ENCODE results near the gene RXFP2.

The RXFP2 gene, protein sequence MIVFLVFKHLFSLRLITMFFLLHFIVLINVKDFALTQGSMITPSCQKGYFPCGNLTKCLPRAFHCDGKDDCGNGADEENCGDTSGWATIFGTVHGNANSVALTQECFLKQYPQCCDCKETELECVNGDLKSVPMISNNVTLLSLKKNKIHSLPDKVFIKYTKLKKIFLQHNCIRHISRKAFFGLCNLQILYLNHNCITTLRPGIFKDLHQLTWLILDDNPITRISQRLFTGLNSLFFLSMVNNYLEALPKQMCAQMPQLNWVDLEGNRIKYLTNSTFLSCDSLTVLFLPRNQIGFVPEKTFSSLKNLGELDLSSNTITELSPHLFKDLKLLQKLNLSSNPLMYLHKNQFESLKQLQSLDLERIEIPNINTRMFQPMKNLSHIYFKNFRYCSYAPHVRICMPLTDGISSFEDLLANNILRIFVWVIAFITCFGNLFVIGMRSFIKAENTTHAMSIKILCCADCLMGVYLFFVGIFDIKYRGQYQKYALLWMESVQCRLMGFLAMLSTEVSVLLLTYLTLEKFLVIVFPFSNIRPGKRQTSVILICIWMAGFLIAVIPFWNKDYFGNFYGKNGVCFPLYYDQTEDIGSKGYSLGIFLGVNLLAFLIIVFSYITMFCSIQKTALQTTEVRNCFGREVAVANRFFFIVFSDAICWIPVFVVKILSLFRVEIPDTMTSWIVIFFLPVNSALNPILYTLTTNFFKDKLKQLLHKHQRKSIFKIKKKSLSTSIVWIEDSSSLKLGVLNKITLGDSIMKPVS

GRCh38 chr13:31739226-31739625 lies at the start of gene RXFP2:
RXFP2 (plus strand) TSS chr13:31739526; CDS start chr13:31739613, 87 bp downstream.
- no peak for DNase-seq

- no peak for DNase-seq
Observed at GRCh38 chr13:31697290-31697689, 42.0 kb upstream of the RXFP2 start.

- DNase-seq = no peak
Observed at GRCh38 chr13:31699650-31700049, 39.7 kb upstream of the RXFP2 start.

DNA sequence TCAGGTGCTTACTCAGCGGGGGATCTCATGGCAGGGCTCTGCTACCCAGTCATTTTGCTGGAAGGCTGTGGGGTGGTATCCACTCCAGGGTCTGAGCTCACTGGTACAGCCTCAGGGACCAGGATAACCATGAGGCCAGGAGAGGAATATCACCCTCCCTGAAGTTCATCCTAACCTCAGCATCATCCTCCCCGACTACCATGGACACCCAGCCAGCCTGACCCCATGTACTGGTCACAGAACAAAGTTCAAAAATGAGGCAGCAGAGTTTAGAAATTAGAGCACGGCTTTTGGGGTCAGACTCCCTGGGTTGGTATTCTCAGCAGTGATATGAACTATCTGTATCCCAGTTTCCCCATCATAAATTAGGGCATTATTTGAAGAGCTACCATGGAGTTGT lies 35.5 kb upstream of the RXFP2 start:
- no peak for DNase-seq

- no peak for DNase-seq
Observed at GRCh38 chr13:31706105-31706504, 33.2 kb upstream of the RXFP2 start.

DNA sequence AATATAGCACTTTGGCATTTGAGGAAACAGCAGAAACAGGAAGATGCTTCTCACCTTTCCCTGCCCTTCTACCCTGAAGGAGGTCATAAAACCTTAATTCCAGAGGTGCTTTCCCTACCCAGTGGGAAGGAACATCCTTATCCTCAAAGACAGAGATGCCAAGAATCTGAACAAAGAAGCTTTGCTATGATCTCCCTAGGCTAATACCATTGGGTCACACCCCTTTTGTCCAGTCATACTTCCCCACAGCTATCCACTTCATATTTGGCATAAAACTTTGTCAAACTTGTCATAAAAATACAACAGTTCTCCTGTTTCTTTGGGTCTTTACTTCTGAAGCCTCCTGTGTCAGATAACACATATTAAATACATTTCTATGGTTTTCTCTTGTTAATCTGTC lies 21.7 kb upstream of the RXFP2 start:
- no peak for DNase-seq

DNA sequence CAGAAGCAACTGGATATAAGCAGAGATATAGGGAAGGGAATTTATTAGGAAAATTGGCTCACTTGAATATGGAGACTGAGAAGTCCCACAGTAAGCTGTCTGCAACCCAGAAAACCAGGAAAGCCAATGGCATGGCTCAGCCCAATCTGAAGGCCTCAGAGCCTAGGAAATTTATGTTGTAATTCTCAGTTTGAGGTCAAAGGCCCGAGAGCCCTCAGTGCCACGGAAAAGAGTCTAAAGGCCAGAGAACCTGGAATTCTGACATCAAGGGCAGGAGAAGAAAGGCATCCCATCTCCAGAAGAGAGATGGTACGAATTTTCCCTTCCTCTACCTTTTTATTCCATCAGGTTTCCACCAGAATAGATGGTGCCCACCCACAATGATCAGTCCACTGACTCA lies 20.1 kb upstream of the RXFP2 start:
- no peak for DNase-seq

DNA sequence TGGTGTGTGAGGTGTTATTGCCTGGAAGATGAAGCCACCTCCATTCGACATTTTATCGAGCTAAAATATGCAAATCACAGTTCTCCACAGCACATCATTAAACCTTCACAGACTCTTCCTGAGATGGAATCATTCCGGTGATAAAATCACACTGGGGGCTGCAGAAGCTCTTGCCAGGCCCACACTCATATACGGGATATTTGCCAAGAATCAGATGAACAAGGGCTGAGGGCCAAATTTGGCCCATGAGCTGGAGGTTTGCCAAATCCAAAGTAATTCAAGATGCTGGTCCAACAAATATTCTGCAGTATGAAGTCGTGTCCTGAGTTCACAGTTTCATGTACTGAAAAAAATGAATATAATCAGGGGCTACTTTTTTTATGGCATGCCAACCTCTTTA lies 16.7 kb upstream of the RXFP2 start:
- DNase-seq = no peak

- DNase-seq = no peak
Observed at GRCh38 chr13:31725841-31726240, 13.5 kb upstream of the RXFP2 start.

DNA sequence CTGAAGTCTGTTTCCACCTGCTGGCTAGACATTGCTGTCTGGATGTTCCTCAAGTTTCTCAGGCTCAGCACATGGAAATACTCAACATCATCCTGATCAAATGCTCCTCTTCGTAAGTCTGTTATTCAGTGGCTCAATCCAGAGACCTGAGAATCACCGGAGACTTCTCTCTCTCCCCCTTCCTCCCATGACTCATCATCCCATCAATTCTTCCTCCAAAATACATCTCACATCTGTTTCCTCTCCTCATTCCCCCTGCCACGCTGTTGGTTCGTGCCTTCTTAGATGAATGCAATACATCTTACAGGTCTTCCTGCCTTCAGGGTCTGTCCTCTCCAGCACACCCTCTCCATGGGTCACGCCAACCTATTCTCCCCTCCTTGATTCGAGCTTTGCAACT lies 7.4 kb upstream of the RXFP2 start:
- no peak for DNase-seq

GRCh38 chr13:31733066-31733465 lies 6.3 kb upstream of the RXFP2 start:
- DNase-seq = no peak

DNA sequence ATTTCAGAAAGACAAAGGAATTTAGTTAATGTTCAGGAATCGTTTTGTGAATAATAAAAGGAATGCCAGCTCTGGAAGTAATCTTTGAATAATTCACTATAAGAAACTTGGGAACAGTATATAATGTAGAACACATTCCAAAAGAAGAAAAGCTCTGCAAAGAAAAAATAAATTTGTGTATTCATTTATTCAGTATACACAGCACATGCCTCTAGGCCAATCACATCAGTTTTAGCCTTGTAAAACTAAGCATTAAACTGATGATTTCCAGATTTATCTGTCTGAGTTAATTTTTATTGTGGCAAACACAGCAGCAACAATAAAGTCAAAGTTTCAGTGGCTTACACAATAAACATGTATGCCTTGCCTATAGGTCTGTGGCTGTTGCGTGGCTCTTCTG lies 5.7 kb upstream of the RXFP2 start:
- no peak for DNase-seq

- DNase-seq = peak in 5 of 6 experiments; percentile 7 to 55 (median 23)
Observed at GRCh38 chr13:31742097-31742734, 2.9 kb downstream of the RXFP2 start.

GRCh38 chr13:31747291-31747690 lies 8.0 kb downstream of the RXFP2 start:
- DNase-seq = no peak

- DNase-seq = no peak
Observed at GRCh38 chr13:31747966-31748365, 8.6 kb downstream of the RXFP2 start.

DNA sequence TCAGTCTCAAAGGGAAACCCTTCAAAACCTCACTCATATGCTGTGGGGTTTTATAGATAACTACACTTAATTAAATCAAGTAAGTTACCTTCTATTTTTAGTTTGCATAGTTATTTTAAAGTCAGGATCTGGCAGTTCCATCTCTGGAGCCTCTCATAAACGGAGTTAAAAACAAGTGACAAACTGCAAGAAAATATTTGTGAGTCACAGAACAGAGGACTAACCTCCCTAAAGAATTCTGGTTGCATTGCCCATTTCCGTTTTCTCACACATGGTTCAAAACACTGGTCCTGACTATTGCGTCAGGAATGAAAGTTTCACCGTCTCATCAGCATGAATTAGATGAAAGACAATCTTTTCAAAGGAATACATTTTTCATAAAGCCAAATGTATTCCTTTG lies 10.6 kb downstream of the RXFP2 start:
- DNase-seq = no peak

DNA sequence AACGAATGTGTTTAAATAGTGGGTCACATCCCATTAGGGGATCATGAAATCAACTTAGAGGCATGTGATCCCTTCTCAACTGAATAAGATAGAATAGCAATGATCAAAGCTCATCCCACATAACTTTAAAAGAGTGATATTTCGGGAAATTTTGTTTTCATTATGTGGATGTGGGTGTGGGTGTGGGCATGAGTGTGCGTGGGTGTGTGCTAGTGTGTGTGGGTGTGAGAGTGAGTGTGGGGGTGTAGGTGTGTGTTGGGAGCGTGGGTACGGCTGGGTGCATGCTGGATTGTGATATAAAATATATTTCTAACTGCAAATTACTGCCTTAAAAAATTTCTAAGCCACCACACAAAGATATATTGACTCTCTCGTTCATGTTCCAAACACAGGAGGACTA lies 15.9 kb downstream of the RXFP2 start:
- no peak for DNase-seq

- no peak for DNase-seq
Observed at GRCh38 chr13:31755803-31756212, 16.5 kb downstream of the RXFP2 start.

DNA sequence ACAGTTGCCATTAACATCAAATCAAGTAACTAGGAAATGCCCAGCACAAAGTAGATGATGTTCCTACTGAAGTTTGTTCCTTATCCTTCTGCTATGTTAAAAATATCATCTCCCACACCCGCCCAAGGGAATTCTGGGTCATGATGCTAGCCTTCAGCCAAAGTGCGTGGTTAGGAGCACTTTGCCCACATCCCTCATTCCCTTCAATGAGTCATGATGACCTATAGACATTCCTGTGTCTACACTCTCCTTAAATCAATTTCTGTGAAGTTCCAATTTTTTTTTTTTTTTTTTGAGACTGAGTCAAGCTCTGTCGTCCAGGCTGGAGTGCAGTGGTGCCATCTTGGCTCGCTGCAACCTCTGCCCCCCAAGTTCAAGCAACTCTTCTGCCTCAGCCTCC lies 17.0 kb downstream of the RXFP2 start:
- no peak for DNase-seq

GRCh38 chr13:31761951-31762350 lies 22.6 kb downstream of the RXFP2 start:
- no peak for DNase-seq

- DNase-seq = no peak
Observed at GRCh38 chr13:31764556-31764955, 25.2 kb downstream of the RXFP2 start.

- no peak for DNase-seq
Observed at GRCh38 chr13:31765138-31765785, 25.9 kb downstream of the RXFP2 start.

DNA sequence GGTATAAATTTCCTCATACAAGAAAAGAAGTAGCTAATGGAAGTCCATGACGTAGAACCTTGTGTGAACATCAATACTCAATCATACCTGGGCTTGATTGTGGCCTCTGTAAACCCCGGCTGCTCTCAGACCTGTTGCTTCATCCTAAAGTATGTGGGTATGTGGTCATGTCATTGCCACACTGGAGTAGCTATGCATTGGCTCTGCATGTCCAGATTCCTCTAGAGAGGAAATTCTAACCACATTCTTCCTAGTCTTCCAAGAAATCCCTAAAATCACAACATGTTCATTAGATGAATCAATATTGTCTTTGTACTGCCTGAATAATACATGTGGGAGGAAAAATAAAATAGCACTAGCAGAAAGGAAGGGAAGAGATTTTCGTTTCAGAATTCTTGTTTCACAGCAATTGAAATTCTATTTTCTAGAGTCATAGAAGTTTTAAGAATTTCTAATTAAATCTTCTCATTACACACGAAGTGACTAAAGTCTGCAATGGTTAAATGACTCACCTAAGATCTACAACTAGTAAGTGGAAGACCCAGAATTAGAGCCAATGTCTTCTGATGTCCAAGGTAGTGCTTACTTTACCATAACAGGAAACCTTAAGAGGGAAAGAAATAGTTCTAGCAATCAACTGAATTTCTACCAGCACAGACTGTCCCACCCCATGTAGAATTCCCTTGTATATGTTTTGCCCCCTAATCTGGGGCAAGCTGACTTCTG lies 28.0 kb downstream of the RXFP2 start:
- DNase-seq = no peak

All from stimulated activated naive CD4-positive, alpha-beta T cell (primary cell).